GM12864 (cell line): ENCODE measurements around the gene AHDC1.

ENCODE experiments used
- DNase-seq: peaks from one replicate; pipeline ENCODE4 v3.0.0-alpha.2; 2011; ENCODE audit warnings: low read depth
- H3K4me3 ChIP-seq: 2 replicates; pipeline ENCODE4 v1.5.1; 2011; ENCODE audit warnings: mild to moderate bottlenecking, low read depth, low read length, control low read depth
- TF ChIP-seq, protein P1 (sequence below): IDR thresholded peaks from 2 replicates; pipeline ENCODE4 v1.5.1; 2011; ENCODE audit warnings: low read depth, mild to moderate bottlenecking, moderate library complexity, low read length, control low read depth, inconsistent platforms; ENCODE audit errors: missing control alignments

Gene AHDC1

GRCh38 chr1:27525296-27526272, 78.4 kb downstream of the AHDC1 start:
- H3K4me3 ChIP-seq, result peak overlapping the region; percentile 12
- TF ChIP-seq, protein P1, sequence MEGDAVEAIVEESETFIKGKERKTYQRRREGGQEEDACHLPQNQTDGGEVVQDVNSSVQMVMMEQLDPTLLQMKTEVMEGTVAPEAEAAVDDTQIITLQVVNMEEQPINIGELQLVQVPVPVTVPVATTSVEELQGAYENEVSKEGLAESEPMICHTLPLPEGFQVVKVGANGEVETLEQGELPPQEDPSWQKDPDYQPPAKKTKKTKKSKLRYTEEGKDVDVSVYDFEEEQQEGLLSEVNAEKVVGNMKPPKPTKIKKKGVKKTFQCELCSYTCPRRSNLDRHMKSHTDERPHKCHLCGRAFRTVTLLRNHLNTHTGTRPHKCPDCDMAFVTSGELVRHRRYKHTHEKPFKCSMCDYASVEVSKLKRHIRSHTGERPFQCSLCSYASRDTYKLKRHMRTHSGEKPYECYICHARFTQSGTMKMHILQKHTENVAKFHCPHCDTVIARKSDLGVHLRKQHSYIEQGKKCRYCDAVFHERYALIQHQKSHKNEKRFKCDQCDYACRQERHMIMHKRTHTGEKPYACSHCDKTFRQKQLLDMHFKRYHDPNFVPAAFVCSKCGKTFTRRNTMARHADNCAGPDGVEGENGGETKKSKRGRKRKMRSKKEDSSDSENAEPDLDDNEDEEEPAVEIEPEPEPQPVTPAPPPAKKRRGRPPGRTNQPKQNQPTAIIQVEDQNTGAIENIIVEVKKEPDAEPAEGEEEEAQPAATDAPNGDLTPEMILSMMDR, result no peak
- DNase-seq, result peak; percentile 27

- H3K4me3 ChIP-seq, result no peak overlapping the region
- DNase-seq, result no peak
- TF ChIP-seq, protein P1, result no peak
These were observed 80.5 kb downstream of the AHDC1 start for GRCh38 chr1:27523337-27524020.

DNA sequence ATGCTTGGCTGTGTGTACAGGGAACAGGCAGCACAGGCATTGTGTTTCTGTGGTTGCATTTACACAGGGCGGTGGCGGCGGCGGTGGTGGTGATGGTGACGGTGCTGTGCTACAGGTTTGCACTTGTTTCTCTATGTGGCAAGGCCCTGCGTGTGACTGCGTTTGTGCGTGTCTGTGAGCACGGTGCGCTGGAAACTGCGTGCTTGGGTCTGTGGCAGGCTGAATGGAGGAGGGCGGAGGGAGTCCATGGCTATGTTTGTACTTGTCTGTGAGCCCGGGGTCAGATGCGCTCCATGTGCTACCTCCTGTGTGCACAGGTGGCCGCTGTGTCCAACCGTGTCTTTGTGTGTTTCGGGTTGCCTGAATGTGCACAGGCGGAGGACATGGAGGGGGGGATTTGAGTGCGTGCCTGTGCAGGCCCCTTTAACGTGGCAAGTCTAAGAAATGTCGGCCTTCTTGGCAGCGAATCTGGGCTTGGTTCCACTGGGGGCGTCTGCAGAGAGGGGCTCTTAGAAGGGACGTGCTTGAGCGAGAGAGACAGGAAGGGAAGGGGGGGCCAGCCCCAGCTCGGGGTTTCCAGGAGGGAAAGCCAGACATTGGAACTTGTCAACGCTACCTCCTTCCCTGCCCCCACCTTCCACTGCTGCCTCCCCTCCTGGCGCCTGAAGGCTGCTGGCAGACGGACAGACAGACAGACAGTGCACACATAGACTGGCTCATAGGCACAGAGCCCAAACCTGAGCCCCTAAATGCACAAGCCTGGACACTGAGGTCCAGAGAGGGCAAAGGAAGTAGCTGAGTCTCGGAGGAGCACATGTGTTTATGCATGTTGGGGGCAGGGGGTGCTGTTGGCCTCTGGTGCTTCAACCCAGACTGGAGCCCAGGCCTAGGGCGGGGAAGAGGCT, 81.3 kb downstream of the AHDC1 start:
- TF ChIP-seq, protein P1, result peak; percentile 11
- DNase-seq, result no peak
- H3K4me3 ChIP-seq, result no peak overlapping the region

DNA sequence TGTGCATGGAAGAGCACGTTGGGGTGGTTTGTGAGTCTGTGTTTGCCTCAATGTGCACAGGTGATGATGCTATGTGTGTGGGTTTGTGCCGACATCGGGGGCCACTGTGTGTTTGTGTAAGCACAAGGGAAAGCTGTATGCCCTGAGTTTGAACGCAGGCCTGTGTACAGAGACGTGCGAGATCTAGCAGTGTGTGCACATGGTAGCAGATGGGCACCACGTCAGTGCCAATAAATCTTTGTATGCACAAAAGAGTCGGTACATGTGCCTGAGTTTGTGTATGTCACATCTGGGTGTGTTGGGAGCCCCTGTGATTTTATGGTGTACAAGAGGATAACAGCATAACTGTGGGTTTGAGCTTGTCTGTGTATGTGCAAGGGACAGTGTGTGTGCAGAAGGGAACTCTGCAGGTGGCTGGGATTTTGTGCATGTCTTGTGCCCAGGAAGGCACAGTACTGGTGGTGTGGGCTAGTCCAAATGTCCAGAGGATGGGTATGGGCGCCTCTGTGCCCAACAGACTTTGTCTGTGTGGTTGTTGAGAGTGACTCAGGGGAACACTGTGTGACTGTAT, 82.0 kb downstream of the AHDC1 start:
- TF ChIP-seq, protein P1, result no peak
- DNase-seq, result no peak
- H3K4me3 ChIP-seq, result no peak overlapping the region

DNA sequence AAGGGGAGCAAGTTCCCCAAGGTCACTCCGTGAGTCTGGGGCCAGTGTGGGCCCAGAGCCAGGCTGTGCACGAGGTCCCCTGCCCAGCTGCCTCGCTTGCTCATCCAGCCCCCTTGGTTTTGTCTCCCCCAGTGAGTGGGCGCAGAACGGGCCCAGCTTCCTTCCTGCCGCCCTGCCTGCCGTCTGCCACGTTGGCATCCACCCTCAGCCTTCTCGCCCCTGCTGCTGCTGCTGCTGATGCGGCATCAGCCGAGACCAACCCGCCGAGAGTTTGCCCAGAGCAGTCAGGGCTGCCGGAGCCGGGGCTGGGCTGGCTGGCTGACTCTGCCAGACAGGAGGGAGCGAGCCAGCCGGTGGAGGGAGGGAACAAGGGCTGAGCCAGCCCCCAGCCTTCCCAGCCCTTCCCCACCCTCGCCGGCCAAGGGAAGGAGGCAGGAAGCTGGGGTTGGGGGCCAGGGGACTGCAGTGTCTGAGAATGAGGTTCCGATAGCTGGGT, 82.6 kb downstream of the AHDC1 start:
- DNase-seq, result no peak
- TF ChIP-seq, protein P1, result no peak
- no peak overlapping the region for H3K4me3 ChIP-seq

- DNase-seq, result no peak
- no peak overlapping the region for H3K4me3 ChIP-seq
- TF ChIP-seq, protein P1, result no peak
These were observed 83.3 kb downstream of the AHDC1 start for GRCh38 chr1:27520651-27521050.
